HG03060 (cell line): ENCODE data around the gene AGT.

ENCODE experiments used
- ATAC-seq: cut with Tn5 transposase; IDR thresholded peaks from one replicate; pipeline ENCODE4 v1.9.1; 2021; ENCODE audit warnings: low read depth, moderate number of reproducible peaks; ENCODE audit not compliant: unreplicated experiment

AGT gene

GRCh38 chr1:230713915-230714764, at the start of gene AGT:
Gene AGT (minus strand): TSS chr1:230714122. CDS start chr1:230710823, 3,299 bp downstream.
- ATAC-seq, result no peak

DNA sequence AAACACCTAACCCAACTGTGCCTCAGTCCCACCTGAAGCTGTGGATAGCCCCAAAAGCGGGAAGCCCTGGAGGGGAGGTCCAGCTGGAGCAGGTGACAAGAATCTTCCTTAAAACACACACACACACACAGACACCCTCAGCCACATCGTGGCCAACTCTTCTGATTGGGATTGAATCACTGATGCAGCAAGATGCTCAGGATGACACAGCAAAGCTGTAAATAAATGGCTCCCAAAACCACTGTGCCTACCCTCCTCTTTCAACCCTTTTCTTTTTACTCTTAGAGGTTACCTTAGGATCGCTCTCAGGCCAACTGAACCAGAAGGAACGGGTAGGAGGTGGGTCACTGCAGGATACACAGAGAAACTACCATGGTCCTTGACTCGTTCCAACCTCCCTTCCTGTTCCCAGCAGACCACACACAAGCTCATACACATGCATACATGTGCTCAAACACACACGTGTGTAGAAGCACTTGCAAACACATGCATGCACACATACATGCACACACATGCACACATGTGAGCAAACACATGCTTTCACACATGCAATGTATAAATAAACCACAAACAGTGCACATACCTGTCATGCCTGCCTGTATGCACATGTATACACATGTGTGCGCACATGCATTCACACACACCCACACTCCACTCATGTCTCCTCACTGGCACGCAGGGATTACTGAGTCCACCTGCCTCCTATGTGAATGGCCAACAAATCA, 47.7 kb upstream of the AGT start:
- no peak for ATAC-seq

DNA sequence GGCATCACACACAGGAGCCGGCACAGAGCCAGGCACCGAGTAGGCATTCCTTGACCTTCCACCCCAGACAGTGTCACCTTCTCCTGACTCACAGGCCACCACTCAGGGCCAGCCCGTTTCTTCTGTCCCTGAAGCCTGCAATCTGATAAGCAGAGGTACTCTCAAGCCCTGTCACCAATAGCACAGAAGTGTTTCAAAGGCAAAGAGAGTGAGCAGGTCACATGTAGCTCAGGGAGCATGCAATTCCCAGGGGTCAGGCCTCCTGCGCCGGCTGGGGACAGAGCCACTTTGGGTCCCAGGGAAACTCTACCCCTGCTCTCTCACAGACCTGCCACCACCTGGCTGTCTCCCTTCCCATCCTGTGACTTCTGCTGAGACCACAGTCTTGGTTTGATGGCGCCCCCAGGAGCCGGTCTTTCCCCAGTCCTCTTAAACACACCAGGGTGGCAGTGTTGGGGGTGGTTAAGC, 46.5 kb upstream of the AGT start:
- no peak for ATAC-seq

GRCh38 chr1:230759369-230760065, 45.6 kb upstream of the AGT start:
- no peak for ATAC-seq

GRCh38 chr1:230758709-230759368, 44.9 kb upstream of the AGT start:
- no peak for ATAC-seq

- no peak for ATAC-seq
Measured at GRCh38 chr1:230757856-230758708, 44.2 kb upstream of the AGT start.

GRCh38 chr1:230754796-230755195, 40.9 kb upstream of the AGT start:
- no peak for ATAC-seq

DNA sequence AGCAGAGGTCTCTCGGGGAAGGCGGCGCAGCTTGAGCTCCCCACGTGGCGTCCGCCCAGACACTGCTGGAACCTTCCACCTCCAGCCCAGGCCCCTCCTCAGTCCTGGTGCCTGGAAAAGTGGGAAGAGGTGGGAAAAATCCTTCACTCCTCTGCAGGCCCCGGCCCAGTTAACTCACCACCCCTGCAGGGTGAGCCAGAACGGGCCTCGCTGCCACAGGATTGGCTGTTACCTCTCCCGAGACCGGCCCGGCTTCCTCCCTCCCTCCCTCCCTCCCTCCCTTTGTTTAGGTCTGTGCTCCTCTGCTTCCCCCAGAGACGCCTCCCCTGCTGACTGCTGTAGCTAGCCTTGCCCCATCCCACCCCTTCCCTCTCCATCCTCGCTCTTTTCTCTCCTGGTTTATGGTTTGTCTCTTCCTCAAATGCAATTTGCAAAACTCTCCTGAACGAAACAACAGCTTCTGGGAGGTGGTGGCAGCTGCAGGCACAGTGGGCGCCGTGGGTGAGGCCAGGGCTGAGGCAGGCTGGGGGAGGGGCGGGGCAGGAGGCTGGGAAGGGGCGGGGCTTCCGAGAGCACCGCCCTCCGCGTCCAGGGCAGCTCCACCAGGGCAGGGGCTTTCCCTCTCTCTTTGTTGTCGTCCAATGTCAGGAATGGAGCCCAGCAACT, 39.8 kb upstream of the AGT start:
- ATAC-seq, result no peak

DNA sequence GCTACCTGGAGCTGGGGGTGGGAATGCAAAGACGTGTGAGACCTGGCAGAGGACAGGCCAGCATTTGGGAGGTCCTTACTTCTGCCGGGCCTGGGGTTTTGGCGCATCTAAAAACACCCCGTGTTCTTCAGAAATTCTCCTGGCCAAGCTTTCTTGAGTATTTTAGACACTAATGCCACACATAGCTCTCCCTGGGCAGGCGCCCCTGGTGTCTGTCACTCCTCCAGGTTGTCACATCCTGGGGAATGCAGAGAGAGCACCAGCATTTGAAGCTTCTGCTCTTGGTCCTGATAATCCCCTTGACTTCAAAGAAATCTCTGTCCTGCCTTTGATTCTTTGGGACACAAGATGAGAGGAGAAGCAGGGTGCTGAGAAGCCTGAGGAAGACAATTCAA, 39.3 kb upstream of the AGT start:
- ATAC-seq, result no peak

- no peak for ATAC-seq
Measured at GRCh38 chr1:230752407-230752806, 38.5 kb upstream of the AGT start.

- no peak for ATAC-seq
Measured at GRCh38 chr1:230750986-230751625, 37.2 kb upstream of the AGT start.

DNA sequence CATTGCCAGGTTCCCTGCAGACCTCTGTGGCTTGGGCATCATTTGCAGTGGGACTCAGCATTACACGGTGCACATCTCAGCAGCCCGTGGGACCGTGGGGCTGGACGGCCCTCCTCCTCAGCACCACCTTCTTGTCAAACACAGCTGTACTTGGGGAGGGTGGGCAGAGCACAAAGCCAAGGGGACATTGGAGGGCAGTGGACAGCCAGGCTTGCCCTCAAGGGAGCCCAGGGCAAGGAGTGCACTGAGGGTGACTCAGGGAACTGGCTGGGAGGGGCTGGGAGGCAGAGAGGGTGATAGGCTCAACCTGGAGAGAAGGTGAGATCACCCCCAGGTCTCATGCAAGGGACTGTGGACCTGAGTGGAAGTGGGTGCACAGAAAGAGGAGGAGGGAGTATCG, 36.7 kb upstream of the AGT start:
- ATAC-seq, result no peak

DNA sequence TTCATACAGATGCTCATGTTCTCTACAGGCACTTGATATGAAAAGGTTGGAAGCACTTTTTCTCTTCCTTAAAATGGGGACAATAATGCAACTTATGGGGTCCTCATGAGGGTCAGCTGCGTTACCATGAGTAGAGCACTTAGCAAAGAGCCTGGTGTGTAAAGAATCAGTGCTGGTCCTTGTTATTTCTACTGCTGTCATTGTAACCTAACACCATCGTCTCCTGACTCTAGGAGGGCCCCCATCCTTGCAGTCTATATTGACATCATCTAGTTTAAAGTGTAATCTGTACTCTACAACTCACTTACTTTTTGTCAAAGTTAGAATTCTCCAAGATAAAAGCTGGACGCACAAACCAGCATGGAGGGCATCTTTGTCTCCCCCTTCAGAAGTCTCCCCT, 35.7 kb upstream of the AGT start:
- no peak for ATAC-seq

GRCh38 chr1:230749150-230749549, 35.2 kb upstream of the AGT start:
- peak; percentile 38 for ATAC-seq

- ATAC-seq, result no peak
Measured at GRCh38 chr1:230747890-230748800, 34.2 kb upstream of the AGT start.

DNA sequence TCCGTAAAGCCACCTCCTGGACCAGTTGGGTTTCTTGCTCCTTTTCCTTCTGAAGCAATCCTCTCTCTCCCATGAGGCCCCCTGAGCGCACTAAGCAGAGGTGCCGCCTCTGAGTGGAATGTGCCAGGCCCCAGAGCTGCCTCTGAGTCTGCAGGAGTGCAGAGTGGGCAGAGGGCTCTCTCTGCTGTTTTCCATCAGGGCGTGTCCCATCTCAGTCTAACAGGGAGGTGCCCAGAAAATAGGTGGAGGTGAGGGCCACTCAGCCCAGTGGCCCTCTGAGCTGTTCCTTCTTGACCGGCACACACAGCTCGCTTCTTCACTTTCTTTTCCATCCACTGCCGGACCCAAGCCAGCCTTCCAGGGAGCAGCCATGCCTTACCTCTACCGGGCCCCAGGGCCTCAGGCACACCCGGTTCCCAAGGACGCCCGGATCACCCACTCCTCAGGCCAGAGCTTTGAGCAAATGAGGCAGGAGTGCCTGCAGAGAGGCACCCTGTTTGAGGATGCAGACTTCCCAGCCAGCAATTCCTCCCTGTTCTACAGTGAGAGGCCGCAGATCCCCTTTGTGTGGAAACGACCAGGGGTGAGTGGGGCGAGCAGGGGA, 33.3 kb upstream of the AGT start, which contains the start of gene CAPN9:
Gene CAPN9, plus strand, starts transcription at position 262 of the 604 bp plus-strand sequence. Its CDS starts 109 bp downstream, at position 371.
- ATAC-seq, result no peak

DNA sequence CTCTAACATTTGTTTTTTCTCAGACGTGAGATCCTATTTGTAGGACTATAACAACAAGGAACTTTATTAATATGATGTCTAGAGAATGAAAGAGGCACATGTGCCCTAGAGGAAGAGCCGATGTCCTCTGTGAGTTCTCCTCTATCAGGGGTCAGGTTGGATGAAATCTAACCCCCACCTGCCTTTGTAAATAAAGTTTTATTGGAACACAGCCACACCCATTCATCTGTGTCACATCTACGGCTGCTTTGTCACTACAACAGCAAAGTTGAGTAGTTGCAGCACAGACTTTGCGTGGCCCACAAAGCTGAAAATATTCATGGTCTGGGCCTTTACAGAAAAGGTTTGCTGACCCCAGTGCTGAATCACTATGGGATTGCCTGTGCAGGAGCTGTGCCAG, 32.7 kb upstream of the AGT start:
- no peak for ATAC-seq
